Activated T-helper 17 cell treated with anti-CD3 and anti-CD28 coated beads, Interleukin-2, amount 50 U/mL, for 72 hours (primary cell): ENCODE measurements around the gene CNOT11. TPM values are rescaled to one million over a fixed set of nuclear protein-coding genes. Genes with fewer than 3 reads are reported as not detected.
A peak's percentile ranks its signal among the peaks of the same experiment; 100 is the strongest.
"Not testable (repeated sequence)": the region's sequence is repeated elsewhere in the genome, so short reads cannot be mapped to it uniquely, and the experiment has no call there.

ENCODE experiments used
- ATAC-seq: fragments of 150-1000 bp; cut with Tn5 transposase; replicated peaks from 2 replicates; pipeline ENCODE4 v1.10.0; 2021; ENCODE audit warnings: mild to moderate bottlenecking, moderate library complexity
- H3K27ac Mint-ChIP-seq: one replicate; pipeline ENCODE4 v1.8.0; 2022; ENCODE audit warnings: mixed read lengths
- H3K27me3 Mint-ChIP-seq: one replicate; pipeline ENCODE4 v1.8.0; 2022; ENCODE audit warnings: mixed read lengths
- H3K36me3 Mint-ChIP-seq: one replicate; pipeline ENCODE4 v1.8.0; 2022; ENCODE audit warnings: low read depth, mild to moderate bottlenecking, mixed read lengths
- H3K4me1 Mint-ChIP-seq: one replicate; pipeline ENCODE4 v1.8.0; 2022; ENCODE audit warnings: mixed read lengths
- H3K4me3 Mint-ChIP-seq: one replicate; pipeline ENCODE4 v1.8.0; 2022; ENCODE audit warnings: mild to moderate bottlenecking, mixed read lengths
- H3K9me3 Mint-ChIP-seq: one replicate; pipeline ENCODE4 v1.8.0; 2022; ENCODE audit warnings: mixed read lengths
- total RNA-seq, 2 donors: library from RNA; stranded (reverse); gene quantifications; one replicate each; pipeline ENCODE4 v1.2.3, GENCODE V29; 2022

CNOT11 gene
- total RNA-seq, 2 donors from 2014 or later = 38.5 to 56.1 TPM

GRCh38 chr2:101305035-101305434 is 52.3 kb downstream of the CNOT11 start:
- Mint-ChIP-seq H3K9me3 (no peaks in the 10 kb centered on the region), H3K27ac (peak overlapping the region; percentile 94), H3K36me3 (peaks cover 78% of the 10 kb centered on the region), H3K4me3 (peak overlapping the region; percentile 85), H3K4me1 (peaks cover 31% of the 10 kb centered on the region), H3K27me3 (no peaks in the 10 kb centered on the region)
- peak; percentile 48 for ATAC-seq

DNA sequence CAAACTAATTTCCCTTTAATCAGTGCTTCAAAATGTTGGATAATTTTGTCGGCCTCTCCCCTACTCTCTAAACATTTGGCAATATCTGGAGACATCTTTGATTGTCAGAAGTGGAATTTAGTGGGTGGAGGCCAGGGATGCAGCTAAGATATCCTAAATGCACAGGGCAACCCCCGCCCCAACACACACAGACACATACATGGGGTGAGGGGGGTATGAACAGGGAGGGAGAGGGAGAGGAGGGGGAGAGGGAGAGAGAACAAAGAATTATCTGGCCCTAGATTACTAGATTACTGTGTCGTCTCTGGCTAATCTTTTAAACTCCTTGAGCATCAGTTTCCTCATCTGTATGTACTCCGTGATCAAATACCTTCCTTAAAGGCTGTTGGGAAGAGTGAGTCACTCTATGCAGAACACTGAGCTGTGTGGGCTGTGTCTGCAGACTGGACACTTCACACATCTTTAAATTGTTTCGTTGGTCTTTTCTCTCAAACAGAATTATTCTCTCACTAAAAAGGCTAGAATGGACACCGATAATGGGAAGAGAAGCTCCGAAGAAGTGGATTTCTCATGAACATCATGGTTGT is 52.9 kb downstream of the CNOT11 start:
- ATAC-seq = peak; percentile 36
- H3K4me1 Mint-ChIP-seq = peaks cover 34% of the 10 kb centered on the region

DNA sequence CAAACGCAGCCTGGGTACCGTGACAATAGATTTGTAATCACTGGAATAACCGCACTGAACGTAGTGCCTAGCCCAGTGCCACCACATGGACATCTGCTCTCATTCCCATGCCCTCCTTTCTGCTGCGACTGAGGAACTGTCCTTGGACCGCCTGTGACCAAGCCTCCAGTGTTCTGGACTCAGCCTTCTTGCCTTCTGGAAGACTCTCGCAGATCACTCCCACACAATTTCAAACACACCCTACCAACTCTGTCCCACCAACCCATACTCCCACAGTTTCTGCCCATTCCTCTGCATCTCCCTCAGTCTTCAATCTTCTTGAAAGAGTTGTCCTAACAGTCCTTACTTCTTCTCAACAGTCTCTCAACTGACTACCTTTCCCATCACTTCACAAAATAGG is 53.7 kb downstream of the CNOT11 start:
- Mint-ChIP-seq H3K4me1 (peaks cover 42% of the 10 kb centered on the region), H3K4me3 (peak overlapping the region; percentile 85), H3K27me3 (no peaks in the 10 kb centered on the region), H3K27ac (peak overlapping the region; percentile 94), H3K9me3 (no peaks in the 10 kb centered on the region), H3K36me3 (peaks cover 65% of the 10 kb centered on the region)
- peak; percentile 23 for ATAC-seq

More for the DNA sequence above, 52.9 kb downstream of the CNOT11 start:
- no peaks in the 10 kb centered on the region for H3K27me3 Mint-ChIP-seq
- no peaks in the 10 kb centered on the region for H3K9me3 Mint-ChIP-seq
- peak overlapping the region; percentile 85 for H3K4me3 Mint-ChIP-seq
- H3K36me3 Mint-ChIP-seq = peaks cover 73% of the 10 kb centered on the region
- peak overlapping the region; percentile 94 for H3K27ac Mint-ChIP-seq

- peak overlapping the region; percentile 94 for H3K27ac Mint-ChIP-seq
- H3K36me3 Mint-ChIP-seq = peaks cover 54% of the 10 kb centered on the region
- H3K27me3 Mint-ChIP-seq = no peaks in the 10 kb centered on the region
- peak; percentile 50 for ATAC-seq
- H3K4me3 Mint-ChIP-seq = peak overlapping the region; percentile 85
- peaks cover 35% of the 10 kb centered on the region for H3K4me1 Mint-ChIP-seq
- no peaks in the 10 kb centered on the region for H3K9me3 Mint-ChIP-seq
These were observed 54.8 kb downstream of the CNOT11 start for GRCh38 chr2:101307503-101307902.

DNA sequence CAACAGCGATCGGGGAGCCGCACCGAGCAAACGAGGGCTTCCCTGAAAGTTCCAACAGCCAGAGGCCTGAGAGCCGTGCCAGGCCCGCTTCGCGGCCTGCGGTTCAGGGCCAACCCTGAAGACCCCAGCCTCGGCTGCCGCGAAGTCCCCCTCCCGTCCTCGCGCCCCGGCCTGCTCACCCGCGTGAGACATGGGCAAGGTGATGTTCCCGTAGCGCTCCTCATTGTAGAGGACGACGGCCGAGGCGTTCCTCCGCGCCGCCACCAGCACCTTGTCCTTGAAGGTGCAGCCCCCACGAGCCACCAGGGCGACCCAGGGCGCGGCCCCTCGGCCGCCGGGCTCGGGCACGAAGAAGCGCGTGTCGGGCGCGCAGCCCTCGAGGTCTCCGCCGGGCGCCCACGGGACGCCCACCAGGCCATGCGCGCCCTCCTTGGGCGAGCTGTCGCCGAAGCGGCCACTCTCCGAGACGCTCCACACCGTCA is 55.3 kb downstream of the CNOT11 start:
- H3K27me3 Mint-ChIP-seq = no peaks in the 10 kb centered on the region
- peaks cover 49% of the 10 kb centered on the region for H3K36me3 Mint-ChIP-seq
- peaks cover 32% of the 10 kb centered on the region for H3K4me1 Mint-ChIP-seq
- no peak for ATAC-seq
- peak overlapping the region; percentile 94 for H3K27ac Mint-ChIP-seq
- H3K9me3 Mint-ChIP-seq = no peaks in the 10 kb centered on the region
- H3K4me3 Mint-ChIP-seq = peak overlapping the region; percentile 85

- ATAC-seq = peak; percentile 49
- peaks cover 42% of the 10 kb centered on the region for H3K36me3 Mint-ChIP-seq
- H3K4me1 Mint-ChIP-seq = peaks cover 36% of the 10 kb centered on the region
- peak within 1 kb of the TSS; percentile 94 for H3K27ac Mint-ChIP-seq
- no peaks in the 10 kb centered on the region for H3K27me3 Mint-ChIP-seq
- peak within 1 kb of the TSS; percentile 85 for H3K4me3 Mint-ChIP-seq
- H3K9me3 Mint-ChIP-seq = no peaks in the 10 kb centered on the region
These were observed 55.9 kb downstream of the CNOT11 start, which contains the start of gene RNF149 for GRCh38 chr2:101308432-101309210. TSS of gene RNF149 (minus strand) at chr2:101308701. CDS start at chr2:101308588, 113 bp downstream.

- peaks cover 26% of the 10 kb centered on the region for H3K36me3 Mint-ChIP-seq
- peaks cover 29% of the 10 kb centered on the region for H3K4me1 Mint-ChIP-seq
- H3K27ac Mint-ChIP-seq = peak overlapping the region; percentile 60
- no peaks in the 10 kb centered on the region for H3K9me3 Mint-ChIP-seq
- ATAC-seq = no peak
- H3K4me3 Mint-ChIP-seq = peak overlapping the region; percentile 85
- no peaks in the 10 kb centered on the region for H3K27me3 Mint-ChIP-seq
These were observed 57.6 kb downstream of the CNOT11 start for GRCh38 chr2:101310090-101310833.

DNA sequence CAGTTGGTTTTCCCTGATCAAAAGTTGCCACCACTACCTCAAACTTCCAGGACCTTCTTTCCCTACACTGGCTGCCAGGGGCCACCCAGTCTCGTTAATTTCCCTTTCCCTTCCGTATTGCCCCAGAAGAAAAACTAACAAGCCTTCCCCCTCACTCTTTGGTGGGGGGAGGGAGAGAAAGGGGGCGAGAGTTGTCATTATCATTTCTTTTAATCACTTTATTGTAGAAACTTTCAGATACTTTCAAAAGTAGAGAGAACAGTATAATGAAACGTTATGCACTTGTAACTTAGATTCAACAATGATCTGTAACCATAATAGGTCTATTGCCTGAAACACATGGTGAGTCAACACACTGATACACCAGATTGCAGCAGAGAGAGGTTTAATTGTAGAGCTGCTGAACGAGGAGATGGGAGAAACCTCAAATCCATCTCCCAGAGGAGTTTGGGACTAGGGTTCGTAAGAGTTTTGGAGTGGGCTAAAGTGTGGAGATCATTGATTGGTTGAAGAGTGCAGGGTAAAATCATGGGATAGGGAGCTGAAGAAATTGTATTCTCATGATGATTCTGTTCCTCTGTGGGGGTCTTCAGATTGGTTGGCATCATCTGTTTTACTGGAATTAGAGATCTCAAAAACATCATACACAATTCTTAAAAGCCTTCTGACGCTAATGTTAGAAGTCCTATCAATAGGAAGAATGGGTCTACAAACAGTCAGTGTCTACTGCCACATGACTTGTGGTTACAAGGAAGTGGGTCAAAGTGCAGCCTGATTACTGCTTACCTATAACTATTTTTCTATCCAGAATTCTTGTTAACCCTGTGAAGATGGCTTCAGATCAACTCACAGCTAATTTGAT is 58.4 kb downstream of the CNOT11 start:
- no peak for ATAC-seq
- H3K4me3 Mint-ChIP-seq = peak overlapping the region; percentile 85
- H3K27me3 Mint-ChIP-seq = no peaks in the 10 kb centered on the region
- peaks cover 18% of the 10 kb centered on the region for H3K36me3 Mint-ChIP-seq
- peaks cover 24% of the 10 kb centered on the region for H3K4me1 Mint-ChIP-seq
- peak overlapping the region; percentile 60 for H3K27ac Mint-ChIP-seq
- H3K9me3 Mint-ChIP-seq = no peaks in the 10 kb centered on the region

DNA sequence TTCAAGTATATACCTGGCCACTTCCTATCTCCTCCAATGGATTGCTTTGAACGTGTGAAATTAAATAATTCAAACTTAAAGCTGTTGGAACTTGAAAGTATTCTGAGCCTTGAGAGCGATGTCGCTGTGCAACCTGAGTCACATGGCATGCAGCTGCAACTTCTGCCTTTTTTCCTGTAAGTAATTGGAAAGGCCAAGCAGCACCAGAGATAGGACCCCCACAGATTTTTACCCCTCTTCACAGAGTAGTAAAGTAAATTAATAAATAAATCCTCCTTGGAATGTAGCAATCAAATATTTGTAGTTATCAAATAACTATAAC is 59.0 kb downstream of the CNOT11 start:
- no peaks in the 10 kb centered on the region for H3K27me3 Mint-ChIP-seq
- H3K4me1 Mint-ChIP-seq = peaks cover 26% of the 10 kb centered on the region
- peaks cover 4% of the 10 kb centered on the region for H3K9me3 Mint-ChIP-seq
- H3K4me3 Mint-ChIP-seq = peak overlapping the region; percentile 85
- peaks cover 12% of the 10 kb centered on the region for H3K36me3 Mint-ChIP-seq
- ATAC-seq = no peak
- H3K27ac Mint-ChIP-seq = no peak overlapping the region

DNA sequence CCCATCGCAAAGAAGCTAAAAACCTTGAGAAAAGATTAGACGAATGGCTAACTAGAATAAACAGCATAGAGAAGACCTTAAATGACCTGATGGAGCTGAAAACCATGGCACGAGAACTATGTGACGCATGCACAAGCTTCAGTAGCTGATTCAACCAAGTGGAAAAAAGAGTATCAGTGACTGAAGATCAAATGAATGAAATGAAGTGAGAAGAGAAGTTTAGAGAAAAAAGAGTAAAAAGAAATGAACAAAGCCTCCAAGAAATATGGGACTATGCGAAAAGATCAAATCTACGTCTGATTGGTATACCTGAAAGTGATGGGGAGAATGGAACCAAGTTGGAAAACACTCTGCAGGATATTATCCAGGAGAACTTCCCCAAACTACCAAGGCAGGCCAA is 63.9 kb downstream of the CNOT11 start:
- H3K9me3 Mint-ChIP-seq, H3K36me3 Mint-ChIP-seq, H3K4me3 Mint-ChIP-seq, H3K27me3 Mint-ChIP-seq, ATAC-seq, H3K27ac Mint-ChIP-seq: not testable (repeated sequence)
- peaks cover 13% of the 10 kb centered on the region for H3K4me1 Mint-ChIP-seq

Other genes with a start within 250 kb of the CNOT11 start
- gene TBC1D8, start 101.5 kb upstream of the CNOT11 start, total RNA-seq = under 1 TPM; 0.45 to 0.95 TPM
- gene RNF149, start 55.8 kb downstream of the CNOT11 start, total RNA-seq = 100 to 1,000 TPM in 1 of 2 donors, 10 to 100 TPM in 1; 83.5 to 108 TPM
- not detected for gene CREG2, start 134.6 kb downstream of the CNOT11 start, total RNA-seq
- gene RFX8, start 222.2 kb downstream of the CNOT11 start, total RNA-seq = under 1 TPM; 0.45 to 0.48 TPM